ENCODE results near the gene PTPRD.

DNA sequence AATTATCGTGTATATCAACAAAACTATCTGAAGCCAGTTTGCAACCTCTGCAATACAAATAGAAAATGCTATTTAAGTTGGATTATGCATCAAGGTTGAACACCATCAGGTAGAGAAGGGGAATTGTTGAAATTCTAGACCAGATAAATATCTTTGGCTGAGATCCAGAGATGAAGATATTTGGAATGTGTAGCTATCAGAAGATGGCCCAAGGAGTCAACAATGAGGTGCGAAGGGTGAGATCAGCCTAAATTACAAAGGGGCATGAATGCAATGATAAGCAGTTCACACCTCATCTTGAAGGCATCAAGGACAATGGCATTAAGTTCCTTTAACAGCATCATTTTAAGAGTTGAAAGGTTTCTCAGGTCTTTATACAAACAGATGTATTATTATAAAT is 2241.1 kb downstream of the PTPRD start:
- TF ChIP-seq, protein P1, sequence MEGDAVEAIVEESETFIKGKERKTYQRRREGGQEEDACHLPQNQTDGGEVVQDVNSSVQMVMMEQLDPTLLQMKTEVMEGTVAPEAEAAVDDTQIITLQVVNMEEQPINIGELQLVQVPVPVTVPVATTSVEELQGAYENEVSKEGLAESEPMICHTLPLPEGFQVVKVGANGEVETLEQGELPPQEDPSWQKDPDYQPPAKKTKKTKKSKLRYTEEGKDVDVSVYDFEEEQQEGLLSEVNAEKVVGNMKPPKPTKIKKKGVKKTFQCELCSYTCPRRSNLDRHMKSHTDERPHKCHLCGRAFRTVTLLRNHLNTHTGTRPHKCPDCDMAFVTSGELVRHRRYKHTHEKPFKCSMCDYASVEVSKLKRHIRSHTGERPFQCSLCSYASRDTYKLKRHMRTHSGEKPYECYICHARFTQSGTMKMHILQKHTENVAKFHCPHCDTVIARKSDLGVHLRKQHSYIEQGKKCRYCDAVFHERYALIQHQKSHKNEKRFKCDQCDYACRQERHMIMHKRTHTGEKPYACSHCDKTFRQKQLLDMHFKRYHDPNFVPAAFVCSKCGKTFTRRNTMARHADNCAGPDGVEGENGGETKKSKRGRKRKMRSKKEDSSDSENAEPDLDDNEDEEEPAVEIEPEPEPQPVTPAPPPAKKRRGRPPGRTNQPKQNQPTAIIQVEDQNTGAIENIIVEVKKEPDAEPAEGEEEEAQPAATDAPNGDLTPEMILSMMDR (conservative IDR thresholded peaks at IDR 0.05; ENCODE audit: low read depth, low read length): no peak
- no peak for TF ChIP-seq EZH2 (IDR thresholded peaks at IDR 0.05; ENCODE audit: borderline replicate concordance, low read depth, low read length, poor library complexity, severe bottlenecking)
